SKM-1 treated with dmso at 0.1 percent for 144 hours (cell line): ENCODE measurements around the gene ZFX.
"Not testable (repeated sequence)": the region's sequence is repeated elsewhere in the genome, so short reads cannot be mapped to it uniquely, and the experiment has no call there.

ENCODE experiments used
- DNase-seq: peaks from one replicate; lab custom pipeline; 2025; ENCODE audit not compliant: unreplicated experiment; lab: John Stamatoyannopoulos, UW

Gene ZFX

DNA sequence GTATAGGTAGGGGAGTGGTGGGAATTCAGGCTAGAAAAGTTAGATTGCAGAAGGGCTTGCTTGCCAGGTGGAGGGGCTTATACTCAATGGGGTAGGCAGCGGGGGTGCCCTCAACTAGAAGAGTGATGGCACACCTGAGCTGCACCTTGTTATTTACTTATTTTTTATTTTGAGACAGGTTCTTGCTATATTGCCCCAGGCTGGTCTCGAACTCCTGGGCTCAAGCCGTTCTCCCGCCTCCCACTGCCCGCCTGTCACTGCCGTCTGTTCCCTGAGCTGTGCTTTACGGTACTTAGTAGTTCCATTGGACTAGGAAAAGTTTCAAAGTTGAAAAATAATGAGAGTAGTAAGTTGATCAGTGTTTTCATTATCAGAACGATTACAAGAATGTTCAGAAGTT is 2.0 kb downstream of the ZFX start:
- DNase-seq = no peak

DNA sequence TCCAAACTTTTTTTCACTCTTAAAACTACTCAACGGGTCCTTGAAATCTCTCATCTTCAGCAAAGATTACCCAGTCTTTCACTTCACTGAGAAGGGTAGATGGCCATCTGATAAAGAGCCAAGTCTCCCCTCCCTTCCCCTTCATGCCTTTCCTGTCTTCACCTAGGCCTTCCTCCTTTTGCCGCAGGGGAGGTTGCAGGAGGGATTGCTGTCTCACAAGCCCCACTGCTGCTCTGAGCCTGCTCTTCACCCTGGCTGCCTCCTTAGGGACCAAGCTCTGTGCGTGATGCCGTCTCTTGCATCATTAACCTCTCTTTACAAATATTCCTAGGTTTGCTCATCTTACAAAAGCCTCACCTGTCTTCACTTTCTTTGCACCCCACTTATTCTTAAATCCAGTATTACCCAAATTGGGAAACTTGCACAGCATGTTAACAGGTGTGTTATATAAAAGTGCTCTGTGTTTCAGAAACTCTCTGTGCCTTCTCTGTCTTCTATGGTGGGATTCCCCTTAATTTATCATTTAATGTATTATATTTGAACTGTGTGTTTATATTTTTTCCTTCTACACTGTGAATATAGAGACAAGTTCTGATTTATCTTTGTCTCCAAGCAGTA is 3.8 kb downstream of the ZFX start:
- no peak for DNase-seq

DNA sequence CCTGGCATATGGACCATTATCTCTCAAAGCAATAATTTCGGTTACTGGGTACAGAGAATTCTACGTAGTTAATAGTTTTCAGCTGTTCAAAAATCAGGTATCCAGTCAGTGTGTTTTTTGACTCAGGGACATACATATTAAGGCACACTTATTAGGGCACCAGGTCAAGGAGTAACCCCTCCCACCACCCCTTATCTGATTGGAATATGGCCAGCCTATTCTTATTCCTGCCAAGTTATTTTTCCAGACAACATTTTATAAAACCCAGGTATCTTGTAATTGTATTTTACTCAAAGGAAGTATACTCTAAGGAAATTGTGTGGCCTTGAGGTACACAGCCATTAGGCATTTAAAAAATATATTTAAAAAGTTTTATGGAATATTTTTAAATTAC is 4.3 kb downstream of the ZFX start:
- no peak for DNase-seq

DNA sequence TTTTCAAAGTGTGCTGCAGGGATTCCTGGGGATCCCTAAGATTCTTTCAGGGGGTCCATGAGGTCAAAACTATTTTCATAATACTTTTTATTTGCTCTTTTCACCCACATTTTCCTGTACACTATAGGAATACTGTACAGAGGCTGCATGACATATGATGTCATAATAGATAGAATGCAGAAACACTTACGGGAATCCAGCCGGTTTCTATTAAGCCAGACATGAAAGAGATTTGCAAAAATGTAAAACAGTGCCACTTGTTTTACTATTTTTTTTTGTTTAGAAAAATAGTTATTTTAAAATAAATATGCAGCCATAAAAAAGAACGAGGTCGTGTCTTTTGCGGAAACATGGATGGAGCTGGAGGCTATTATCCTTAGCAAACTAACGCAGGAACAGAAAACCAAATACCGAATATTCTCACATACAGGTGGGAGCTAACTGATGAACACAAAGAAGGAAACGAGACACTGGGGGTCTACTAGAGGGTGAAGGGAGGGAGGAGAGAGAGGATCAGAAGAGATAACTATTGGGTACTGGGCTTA is 5.0 kb downstream of the ZFX start:
- DNase-seq = no peak

DNA sequence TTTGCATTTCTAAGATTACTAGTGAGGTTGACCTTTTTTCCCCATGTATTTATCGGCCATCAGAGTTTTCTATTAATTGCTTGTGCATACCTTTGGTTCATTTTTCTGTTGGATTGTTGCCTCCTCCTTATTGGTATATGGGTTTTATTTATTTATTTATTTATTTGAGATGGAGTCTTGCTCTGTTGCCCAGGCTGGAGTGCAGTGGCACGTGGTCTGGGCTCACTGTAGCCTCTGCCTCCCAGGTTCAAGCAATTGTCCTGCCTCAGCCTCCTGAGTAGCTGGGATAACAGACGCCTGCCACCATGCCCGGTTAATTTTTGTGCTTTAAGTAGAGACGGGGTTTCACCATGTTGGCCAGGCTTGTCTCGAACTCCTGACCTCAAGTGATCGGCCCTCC is 6.2 kb downstream of the ZFX start:
- not testable (repeated sequence) for DNase-seq

DNA sequence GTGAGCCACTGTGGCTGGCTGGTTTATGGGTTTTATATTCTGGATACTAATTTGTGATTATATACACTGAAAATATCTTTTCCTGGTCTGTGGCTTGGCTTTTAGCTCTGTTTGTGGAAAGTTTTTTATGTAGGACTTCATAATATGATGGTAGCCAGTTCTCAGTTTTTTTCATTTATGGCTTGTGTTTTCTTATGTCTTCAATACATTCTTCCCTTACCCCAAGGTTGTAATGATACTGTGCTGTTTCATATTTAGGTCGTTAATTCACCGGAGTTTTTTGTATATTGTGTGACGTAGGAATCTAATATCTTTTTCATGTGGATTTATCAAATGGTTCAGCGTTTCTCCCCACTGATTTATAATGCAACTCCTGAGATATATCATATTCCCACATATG is 6.6 kb downstream of the ZFX start:
- DNase-seq = no peak

DNA sequence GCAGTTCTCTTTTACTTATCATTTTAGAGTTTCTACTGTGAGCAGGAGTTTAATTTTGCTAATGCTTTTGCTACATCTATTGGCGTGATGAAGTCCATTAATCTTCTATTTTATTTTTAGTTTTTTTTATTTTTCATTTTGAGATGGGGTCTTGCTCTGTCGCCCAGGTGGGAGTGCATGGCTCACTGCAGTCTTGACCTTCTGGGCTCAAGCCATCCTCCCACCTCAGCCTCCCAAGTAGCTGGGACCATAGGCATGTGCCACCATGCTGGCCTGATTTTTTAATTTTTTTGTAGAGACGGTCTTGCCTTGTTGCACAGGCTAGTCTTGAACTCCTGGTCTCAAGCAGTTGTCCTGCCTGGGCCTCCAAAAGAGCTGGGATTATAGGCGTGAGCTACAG is 9.4 kb downstream of the ZFX start:
- no peak for DNase-seq

DNA sequence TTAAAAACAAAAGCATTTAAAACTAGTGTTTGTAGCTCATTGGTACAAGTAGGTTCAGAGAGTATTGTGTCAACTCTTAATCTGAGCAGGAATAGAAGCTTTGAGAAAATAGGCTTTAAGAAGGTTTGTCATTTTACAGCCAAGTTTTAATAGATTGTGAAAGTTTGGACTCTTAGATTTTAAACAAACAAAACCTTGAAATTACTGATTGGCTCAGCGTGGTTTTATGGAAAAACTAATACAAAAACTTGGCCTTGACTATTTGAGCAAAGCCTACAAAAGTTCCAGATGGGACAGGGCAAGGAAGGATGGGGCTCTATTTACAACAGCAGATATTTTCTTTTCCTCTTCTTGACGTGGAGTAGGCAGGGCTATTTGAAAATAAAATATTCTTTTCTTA is 16.5 kb downstream of the ZFX start:
- DNase-seq = no peak

DNA sequence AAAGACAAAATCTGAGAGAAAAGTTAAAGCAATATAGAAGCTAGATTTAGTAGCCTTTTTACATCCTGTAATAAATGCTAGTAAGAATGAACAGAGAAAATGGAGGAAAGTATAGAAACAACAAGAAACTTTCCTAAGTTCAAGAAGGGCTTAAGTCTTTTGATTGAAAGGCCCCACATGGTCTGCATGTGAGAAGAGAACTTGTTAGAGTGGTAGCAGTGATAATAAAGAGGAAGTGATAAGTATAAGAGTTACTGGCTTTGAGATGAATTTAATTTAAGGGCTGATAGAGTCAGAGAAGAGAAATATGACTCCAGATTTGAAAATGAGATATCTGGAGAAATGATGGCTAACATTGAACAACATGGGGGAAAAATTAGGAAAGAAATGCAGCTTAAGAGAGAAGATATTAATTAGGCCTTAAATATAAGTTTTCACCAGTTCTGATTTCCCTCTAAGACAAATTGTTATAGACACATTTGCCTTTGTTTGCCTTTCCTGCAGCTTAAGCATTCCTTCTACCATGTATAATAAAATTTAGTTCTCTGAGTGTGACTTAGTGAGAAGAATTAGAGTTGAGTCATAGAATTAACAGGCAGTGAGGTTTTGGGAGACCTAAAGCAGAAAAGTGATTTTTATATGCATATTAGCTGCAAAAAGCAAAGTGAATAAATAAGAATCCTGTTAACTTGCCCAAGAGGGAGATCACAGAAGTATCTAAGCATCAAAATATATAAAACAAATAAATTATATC is 18.4 kb downstream of the ZFX start:
- DNase-seq = no peak

DNA sequence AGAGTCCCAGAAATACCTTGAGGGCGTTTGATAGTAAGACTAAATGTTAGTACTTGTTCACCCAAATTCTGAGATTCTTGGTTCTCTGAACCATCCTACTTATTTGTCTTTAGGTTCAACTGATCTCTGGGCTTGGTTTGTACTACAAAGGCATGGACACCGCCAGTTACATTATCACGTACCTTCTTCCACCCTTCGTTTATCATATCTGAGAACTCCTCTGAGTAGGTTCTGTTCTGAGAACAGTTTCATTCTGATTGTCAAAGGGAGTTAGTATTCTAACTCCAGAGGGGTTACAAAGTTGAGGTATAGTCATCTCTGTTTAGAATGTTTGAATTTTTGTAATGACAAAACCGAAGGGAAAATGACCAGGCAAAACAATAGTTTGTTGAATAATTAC is 19.3 kb downstream of the ZFX start:
- DNase-seq = no peak

DNA sequence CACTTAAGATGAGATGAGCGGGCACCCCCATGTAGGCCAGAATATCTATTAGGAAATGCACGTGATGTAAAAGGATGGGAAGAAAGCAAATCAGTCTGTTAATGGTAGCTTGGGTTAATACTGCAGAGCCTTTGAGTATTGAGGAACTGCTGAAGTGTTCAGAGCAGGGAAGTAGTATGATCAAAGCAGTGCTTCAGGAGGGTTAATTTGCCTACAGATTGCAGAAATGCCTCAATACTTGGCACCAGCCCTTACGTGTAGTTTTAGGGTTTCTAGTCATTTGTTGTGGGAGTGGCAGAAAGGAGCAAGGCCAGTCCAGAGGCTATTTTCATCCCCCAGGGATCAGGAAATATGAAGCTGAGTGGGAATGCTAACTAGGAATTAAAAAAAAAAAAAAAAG is 19.7 kb downstream of the ZFX start:
- no peak for DNase-seq

DNA sequence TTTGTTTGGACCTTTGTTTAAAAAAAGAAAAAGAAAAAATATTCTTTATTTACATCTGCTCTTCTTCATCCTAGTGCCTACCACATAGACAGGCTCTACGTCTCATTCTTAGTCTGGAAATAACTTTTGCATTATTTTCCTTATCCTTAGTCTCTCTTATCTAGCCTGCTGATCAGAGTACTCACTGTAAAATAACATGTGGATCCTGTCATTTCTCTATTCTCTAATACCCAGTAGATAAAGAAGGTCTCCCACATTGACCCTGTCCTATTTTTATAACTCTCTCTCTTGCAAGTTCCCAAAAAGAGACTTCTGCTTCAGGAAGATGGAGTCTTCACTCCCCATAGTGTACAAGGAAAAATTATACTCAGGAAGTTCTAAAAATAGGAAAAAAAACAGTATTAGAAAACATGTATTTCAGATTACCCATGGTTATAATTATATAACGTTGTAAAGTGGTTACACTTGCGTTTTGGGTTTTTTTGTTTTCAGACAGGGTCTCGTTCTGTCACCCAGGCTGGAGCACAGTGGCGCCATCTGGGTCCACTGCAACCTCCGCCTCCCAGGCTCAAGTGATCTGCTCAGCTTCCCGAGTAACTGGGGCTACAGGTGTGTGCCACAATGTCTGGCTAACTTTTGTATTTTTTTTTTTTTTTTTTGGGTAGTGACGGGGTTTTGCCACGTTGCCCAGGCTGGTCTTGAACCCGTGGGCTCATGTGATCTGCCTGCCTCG is 23.8 kb downstream of the ZFX start:
- no peak for DNase-seq

DNA sequence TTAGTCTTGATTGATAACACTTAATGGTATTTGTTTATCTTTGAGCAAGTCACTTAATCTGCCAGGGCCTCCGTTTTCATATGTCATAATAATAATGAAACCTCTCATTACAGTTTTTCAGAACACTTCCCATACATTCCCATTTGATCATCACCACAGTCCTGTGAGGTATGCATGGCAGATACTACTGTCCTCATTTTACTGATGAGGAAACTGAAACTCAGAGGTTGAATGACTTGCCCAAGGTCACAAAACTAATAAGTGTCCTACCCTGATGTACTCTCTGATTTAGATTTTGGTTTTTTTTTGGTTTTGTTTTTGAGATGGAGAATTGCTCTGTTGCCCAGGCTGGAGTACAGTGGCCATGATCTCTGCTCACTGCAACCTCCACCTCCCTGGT is 25.7 kb downstream of the ZFX start:
- no peak for DNase-seq

DNA sequence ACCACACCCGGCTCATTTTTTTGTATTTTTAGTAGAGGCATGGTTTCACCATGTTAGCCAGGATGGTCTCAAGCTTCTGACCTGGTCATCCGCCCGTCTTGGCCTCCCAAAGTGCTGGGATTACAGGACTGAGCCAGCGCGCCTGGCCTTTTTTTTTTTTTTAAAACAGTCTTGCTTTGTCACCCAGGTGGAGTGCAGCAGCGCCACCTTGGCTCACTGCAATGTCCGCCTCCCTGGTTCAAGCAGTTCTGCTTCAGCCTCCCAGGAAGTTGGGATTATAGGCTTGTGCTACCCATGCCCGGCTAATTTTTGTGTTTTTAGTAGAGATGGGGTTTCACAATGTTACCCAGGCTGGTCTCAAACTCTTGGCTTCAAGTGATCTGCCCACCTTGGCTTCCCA is 28.9 kb downstream of the ZFX start:
- no peak for DNase-seq

DNA sequence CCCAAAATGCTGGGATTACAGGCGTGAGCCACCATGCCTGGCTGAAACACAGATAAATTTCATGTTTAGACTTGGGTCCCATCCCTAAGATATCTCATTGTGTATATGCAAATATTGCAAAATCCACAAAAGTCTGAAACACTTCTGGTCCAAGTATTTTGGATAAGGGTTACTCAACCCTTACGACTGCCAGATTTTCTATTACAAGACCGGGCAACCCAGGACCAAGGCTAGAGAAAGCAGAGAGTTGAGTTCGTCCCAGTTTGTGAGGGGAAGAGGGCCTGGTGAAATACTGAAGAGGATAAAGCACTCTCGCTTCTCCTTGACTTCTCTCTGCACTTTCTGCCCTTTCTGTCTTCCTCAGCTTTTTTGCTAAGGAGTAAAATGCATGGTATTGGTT is 34.5 kb downstream of the ZFX start:
- DNase-seq = no peak

DNA sequence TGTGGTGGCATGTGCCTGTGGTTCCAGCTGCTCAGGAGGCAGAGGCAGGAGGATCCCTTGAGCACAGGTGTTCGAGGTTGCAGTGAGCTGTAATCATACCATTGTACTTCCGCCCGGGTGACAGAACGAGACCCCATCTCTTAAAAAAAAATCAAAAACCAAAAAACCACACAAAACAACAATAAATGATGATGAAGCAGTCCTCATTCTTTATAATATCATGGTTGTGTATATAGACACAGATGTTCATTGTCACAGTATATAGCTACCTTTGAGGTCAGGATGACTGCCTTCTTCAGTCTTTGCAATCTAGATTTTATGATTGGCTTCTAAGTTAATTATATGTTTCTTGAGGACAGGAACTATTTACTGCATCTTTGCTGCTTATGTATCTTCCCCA is 37.0 kb downstream of the ZFX start:
- no peak for DNase-seq

DNA sequence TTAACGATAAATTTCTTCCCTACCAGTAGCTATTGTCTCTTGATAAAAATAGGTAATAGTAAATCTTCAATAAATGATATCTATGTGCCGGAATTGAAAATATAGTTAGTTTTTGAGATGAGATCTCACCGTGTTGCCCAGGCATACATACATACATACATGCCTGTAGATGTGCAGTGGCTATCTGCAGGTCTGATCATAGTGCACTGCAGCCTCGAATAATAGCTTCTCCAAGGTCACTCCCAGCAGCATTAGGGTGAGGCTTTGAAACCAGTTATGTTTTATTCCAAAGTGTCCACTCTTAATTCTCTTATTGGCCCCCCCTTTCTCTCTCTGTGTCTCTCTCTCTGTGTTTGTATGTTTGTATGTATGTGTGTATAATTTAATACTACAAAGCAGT is 37.5 kb downstream of the ZFX start:
- no peak for DNase-seq

DNA sequence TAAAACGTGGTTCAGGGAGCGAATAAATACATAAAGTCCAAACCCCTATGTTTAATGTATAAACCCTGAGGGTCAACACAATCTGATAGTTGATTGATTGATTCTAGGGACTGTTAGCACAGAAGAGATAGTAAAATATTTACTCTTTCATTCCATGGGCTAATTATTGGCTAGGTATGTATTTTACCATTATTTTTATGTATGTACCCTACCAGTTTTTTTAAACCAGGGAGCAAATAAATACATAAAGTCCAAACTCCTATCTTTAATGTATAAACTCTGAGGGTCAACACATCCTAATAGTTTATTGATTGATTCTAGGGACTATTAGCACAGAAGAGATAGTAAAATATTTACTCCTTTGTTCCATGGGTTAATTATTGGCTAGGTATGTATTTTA is 40.0 kb downstream of the ZFX start:
- DNase-seq = no peak

DNA sequence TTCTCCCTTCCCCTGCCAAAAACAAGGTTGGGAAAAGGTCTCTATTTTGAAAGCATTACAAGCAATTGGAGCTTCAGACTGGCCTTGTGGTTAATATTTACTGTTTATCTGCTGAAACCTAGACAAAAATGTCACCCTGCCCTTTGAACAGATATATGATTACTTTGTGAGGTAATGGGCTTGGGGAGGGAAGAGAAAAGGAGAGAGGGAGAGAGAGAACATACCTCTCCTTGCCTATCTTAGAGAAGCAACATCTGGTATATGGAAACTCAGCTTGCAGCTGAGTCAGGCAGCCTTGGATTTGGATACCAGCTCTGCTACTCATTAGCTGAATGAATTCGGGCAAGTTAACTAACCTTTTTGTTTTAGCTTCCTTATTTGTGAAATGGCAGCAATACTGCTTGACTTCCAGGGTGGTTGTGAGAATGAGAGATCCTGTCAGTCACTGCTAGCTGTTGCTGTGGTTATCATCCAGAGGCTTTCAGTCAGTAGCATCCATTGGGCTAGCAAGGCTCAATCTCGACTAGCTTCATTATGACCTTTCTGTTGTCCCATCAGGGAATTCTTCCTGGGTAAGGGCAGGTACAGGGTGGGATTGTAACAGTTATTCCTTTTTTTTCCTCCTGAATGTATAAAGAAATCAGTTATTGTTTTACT is 41.1 kb downstream of the ZFX start:
- DNase-seq = no peak

DNA sequence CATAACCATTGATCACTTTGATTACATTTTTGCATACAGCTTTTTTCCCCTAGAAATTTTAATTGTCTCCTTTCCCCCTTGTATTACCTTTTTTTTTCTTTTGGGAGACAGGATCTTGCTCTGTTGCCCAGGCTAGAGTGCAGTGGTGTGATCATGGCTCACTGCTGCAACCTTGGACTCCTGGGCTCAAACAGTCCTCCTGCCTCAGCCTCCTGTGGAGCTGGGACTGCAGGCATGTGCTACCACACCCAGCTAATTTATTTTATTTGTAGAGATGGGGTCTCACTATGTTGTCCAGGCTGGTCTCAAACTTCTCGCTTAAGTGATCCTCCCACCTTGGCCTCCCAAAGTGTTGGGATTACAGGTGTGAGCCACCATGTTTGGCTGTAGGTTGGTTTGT is 47.0 kb downstream of the ZFX start:
- DNase-seq = no peak

DNA sequence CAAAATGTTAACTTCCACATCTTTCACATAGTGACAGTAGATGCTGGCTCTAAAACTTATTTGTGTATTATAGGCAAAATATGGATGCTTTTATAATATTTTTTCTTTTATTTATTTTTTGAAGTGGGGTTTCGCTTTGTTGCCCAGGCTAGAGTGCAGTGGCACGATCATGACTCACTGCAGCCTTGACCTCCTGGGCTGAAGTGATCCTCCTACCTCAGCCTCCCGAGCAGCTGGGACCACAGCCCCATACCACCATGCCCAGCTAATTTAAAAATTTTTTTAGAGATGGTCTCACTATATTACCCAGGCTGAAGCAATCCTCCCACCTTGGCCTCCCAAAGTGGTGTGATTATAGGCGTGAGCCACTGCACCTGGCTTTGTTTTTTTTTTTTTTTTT is 48.6 kb downstream of the ZFX start:
- no peak for DNase-seq

DNA sequence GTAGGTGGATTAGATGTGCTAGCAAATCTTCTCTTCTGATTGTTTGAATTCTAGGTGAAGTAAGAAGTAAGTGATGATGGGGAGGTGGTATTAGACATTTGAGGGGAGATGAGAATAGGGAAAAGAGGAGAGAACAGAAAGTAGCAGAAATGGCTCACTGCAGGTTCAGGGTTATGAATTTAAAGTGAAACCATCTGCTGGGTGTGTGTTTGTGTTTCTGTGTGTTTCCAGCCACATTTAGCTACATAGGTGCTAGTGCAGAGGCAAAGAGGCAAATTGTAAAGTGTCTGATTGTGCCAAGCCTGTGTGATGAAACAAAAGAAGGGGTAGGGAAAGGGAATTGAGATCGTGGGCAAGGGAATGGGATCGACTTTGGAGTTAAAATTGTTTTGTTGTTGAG is 50.6 kb downstream of the ZFX start:
- DNase-seq = no peak
